HG03060 (cell line): ENCODE results near the gene MMP2.

ENCODE experiments used
- ATAC-seq: cut with Tn5 transposase; IDR thresholded peaks from one replicate; pipeline ENCODE4 v1.9.1; 2021; ENCODE audit warnings: low read depth, moderate number of reproducible peaks; ENCODE audit not compliant: unreplicated experiment

Gene MMP2

GRCh38 chr16:55508941-55509931 lies 30.2 kb downstream of the MMP2 start, which contains the start of gene LPCAT2:
Gene LPCAT2 (plus strand): TSS chr16:55509072. CDS start chr16:55509182, 110 bp downstream.
- no peak for ATAC-seq

GRCh38 chr16:55510185-55510805 lies 31.3 kb downstream of the MMP2 start:
- no peak for ATAC-seq

GRCh38 chr16:55512941-55513340 lies 33.9 kb downstream of the MMP2 start:
- no peak for ATAC-seq

GRCh38 chr16:55513616-55514015 lies 34.6 kb downstream of the MMP2 start:
- no peak for ATAC-seq

- ATAC-seq, result no peak
Observed at GRCh38 chr16:55515111-55515510, 36.1 kb downstream of the MMP2 start.

- ATAC-seq, result no peak
Observed at GRCh38 chr16:55521792-55522191, 42.8 kb downstream of the MMP2 start.

GRCh38 chr16:55526441-55526840 lies 47.4 kb downstream of the MMP2 start:
- no peak for ATAC-seq

- no peak for ATAC-seq
Observed at GRCh38 chr16:55527885-55528284, 48.9 kb downstream of the MMP2 start.

GRCh38 chr16:55529018-55529417 lies 50.0 kb downstream of the MMP2 start:
- ATAC-seq, result no peak

- no peak for ATAC-seq
Observed at GRCh38 chr16:55530316-55530856, 51.4 kb downstream of the MMP2 start.

GRCh38 chr16:55532227-55532626 lies 53.2 kb downstream of the MMP2 start:
- no peak for ATAC-seq

- ATAC-seq, result no peak
Observed at GRCh38 chr16:55534756-55535155, 55.8 kb downstream of the MMP2 start.

- no peak for ATAC-seq
Observed at GRCh38 chr16:55539049-55539448, 60.1 kb downstream of the MMP2 start.

- no peak for ATAC-seq
Observed at GRCh38 chr16:55539488-55539887, 60.5 kb downstream of the MMP2 start.

- no peak for ATAC-seq
Observed at GRCh38 chr16:55540221-55540620, 61.2 kb downstream of the MMP2 start.

- ATAC-seq, result no peak
Observed at GRCh38 chr16:55542459-55543082, 63.6 kb downstream of the MMP2 start.

GRCh38 chr16:55543472-55543871 lies 64.5 kb downstream of the MMP2 start:
- ATAC-seq, result no peak

- no peak for ATAC-seq
Observed at GRCh38 chr16:55552621-55553020, 73.6 kb downstream of the MMP2 start.

- ATAC-seq, result no peak
Observed at GRCh38 chr16:55555436-55555835, 76.4 kb downstream of the MMP2 start.
